ENCODE data around the gene OSBPL6. TPM values are rescaled to one million over a fixed set of nuclear protein-coding genes. Genes with fewer than 3 reads are reported as not detected.

The OSBPL6 gene
- total and polyA plus RNA-seq, 10 of the 15 experiments (the other 5 are each of a cell fraction or from before 2014, with no cell fraction given): 0.01 to 0.08 (median 0.03) TPM; not detected in 5

DNA sequence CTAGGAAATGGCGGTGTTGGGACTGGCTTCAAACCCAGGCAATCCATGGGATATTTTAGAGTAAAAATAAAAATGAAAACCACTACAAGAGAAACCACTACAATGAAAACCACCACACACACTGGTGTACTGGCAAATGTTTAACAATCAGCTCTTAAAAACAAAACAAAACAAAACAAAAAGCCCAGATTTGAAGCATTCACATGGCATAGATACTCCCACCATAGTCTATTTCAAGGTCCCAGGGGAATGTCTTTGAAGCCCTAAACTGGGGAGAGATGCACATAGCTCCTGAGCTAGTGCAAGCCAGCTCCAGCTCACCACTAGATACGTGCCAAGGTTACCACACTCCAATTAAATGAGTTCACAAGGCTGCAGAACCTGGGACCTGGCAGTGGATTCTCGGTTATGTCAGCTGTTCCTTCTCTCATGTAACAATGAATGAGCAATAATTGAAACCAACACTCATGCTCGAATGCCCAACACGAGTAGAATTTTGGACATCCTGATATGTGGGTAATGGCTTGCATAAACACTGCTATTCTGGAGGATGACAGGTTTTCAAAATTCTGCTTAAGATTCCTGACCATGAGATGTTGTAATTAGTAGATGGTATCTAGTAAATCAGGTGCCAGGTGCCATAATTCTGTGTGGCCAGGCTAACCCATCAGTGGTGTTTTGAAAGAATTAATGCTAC lies 102.2 kb downstream of the OSBPL6 start:
- H3K9ac ChIP-seq (ENCODE audit: control insufficient read depth, insufficient read depth, low read length): no peak overlapping the region
- DNase-seq (ENCODE audit: low read depth, low spot score): peak; percentile 19
- ChIA-PET RAD21 (ENCODE audit: unreplicated experiment) (no interaction called here), POLR2A (interaction anchor here (0.5 kb wide), 1 partner anchor 29 kb away, joined by 3 read pairs; no protein-coding TSS in a partner anchor), CTCF (interaction anchor here (1.0 to 2.1 kb wide), 2 partner anchors 42 to 118 kb away, joined by 3 to 7 read pairs; no protein-coding TSS in a partner anchor), SMC1A (ENCODE audit: uncharacterized antibody, unreplicated experiment) (interaction anchor here (0.8 to 1.2 kb wide), 2 partner anchors 10 to 123 kb away, joined by 3 read pairs; no protein-coding TSS in a partner anchor)
- no peaks in the 10 kb centered on the region for H3K36me3 ChIP-seq (ENCODE audit: control insufficient read depth in 2 of 2, insufficient read depth in 2 of 2, low read length in 1 of 2)
- ATAC-seq: peak; percentile 79
- intact Hi-C loops (cut with micrococcal nuclease; ENCODE audit: unreplicated experiment): no loop called here
- no peaks in the 10 kb centered on the region for H3K27me3 ChIP-seq (replicated peaks in 1 of 2; ENCODE audit: control insufficient read depth in 2 of 2, insufficient read depth in 2 of 2, low read length in 1 of 2)
- H3K4me3 ChIP-seq: no peak overlapping the region
- FAIRE-seq: no peak
- no peaks in the 10 kb centered on the region for H3K79me2 ChIP-seq (ENCODE audit: control insufficient read depth, insufficient read depth, low read length)
- no peaks in the 10 kb centered on the region for H4K20me1 ChIP-seq (ENCODE audit: control insufficient read depth, insufficient read depth)
- 31% methylated on average over 5 of the region's 5 CpGs for WGBS (ENCODE audit: insufficient coverage, insufficient replicate concordance, low lambda C conversion rate, missing lambda C conversion rate)
- TF ChIP-seq FOXK2 (IDR thresholded peaks at IDR 0.05) (no peak), CREM (IDR thresholded peaks at IDR 0.05; ENCODE audit: low read depth) (no peak), ZNF274 (IDR thresholded peaks at IDR 0.05; ENCODE audit: insufficient read depth, insufficient read length) (no peak), BHLHE40 (IDR thresholded peaks at IDR 0.05; ENCODE audit: borderline replicate concordance in 1 of 2, low read depth in 2 of 2, low read length in 1 of 2) (0 out of 4 replicates have a peak, but pooled peaks of 1 of the 2 experiments have one; percentile 16), ATF7 (IDR thresholded peaks at IDR 0.05; ENCODE audit: low read depth) (0 out of 2 replicates have a peak, but pooled peaks have one; percentile 15), KAT2A (conservative IDR thresholded peaks at IDR 0.05; ENCODE audit: control insufficient read depth, low read depth, low read length) (no peak), EP300 (IDR thresholded peaks at IDR 0.05; ENCODE audit: borderline replicate concordance in 1 of 2, control insufficient read depth in 1 of 2, low read depth in 2 of 2, low read length in 2 of 2) (no peak), STAT3 (IDR thresholded peaks at IDR 0.05; ENCODE audit: low read depth, low read length) (no peak), ZNF384 (IDR thresholded peaks at IDR 0.05; ENCODE audit: borderline replicate concordance, low read depth, low read length) (no peak), MTA2 (IDR thresholded peaks at IDR 0.05; ENCODE audit: low read depth) (peak; percentile 51), MEF2B (IDR thresholded peaks at IDR 0.05; ENCODE audit: partially characterized antibody, poor library complexity, severe bottlenecking) (peak; percentile 71), NFXL1 (IDR thresholded peaks at IDR 0.05; ENCODE audit: borderline replicate concordance) (no peak), IKZF1 (conservative IDR thresholded peaks at IDR 0.05) (no peak), BMI1 (IDR thresholded peaks at IDR 0.05; ENCODE audit: borderline replicate concordance) (no peak), HDAC2 (IDR thresholded peaks at IDR 0.05) (no peak), YY1 (IDR thresholded peaks at IDR 0.05; ENCODE audit: low read depth, low read length) (no peak), PAX5 (IDR thresholded peaks at IDR 0.05; ENCODE audit: borderline replicate concordance, low read depth, low read length) (no peak), IKZF2 (IDR thresholded peaks at IDR 0.05) (peak in 1 of 2 experiments; percentile 31; a peak in 1 of 4 replicates)
- TF ChIP-seq, protein P1, sequence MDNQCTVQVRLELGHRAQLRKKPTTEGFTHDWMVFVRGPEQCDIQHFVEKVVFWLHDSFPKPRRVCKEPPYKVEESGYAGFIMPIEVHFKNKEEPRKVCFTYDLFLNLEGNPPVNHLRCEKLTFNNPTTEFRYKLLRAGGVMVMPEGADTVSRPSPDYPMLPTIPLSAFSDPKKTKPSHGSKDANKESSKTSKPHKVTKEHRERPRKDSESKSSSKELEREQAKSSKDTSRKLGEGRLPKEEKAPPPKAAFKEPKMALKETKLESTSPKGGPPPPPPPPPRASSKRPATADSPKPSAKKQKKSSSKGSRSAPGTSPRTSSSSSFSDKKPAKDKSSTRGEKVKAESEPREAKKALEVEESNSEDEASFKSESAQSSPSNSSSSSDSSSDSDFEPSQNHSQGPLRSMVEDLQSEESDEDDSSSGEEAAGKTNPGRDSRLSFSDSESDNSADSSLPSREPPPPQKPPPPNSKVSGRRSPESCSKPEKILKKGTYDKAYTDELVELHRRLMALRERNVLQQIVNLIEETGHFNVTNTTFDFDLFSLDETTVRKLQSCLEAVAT (IDR thresholded peaks at IDR 0.05): no peak
- TF ChIP-seq, protein P2, sequence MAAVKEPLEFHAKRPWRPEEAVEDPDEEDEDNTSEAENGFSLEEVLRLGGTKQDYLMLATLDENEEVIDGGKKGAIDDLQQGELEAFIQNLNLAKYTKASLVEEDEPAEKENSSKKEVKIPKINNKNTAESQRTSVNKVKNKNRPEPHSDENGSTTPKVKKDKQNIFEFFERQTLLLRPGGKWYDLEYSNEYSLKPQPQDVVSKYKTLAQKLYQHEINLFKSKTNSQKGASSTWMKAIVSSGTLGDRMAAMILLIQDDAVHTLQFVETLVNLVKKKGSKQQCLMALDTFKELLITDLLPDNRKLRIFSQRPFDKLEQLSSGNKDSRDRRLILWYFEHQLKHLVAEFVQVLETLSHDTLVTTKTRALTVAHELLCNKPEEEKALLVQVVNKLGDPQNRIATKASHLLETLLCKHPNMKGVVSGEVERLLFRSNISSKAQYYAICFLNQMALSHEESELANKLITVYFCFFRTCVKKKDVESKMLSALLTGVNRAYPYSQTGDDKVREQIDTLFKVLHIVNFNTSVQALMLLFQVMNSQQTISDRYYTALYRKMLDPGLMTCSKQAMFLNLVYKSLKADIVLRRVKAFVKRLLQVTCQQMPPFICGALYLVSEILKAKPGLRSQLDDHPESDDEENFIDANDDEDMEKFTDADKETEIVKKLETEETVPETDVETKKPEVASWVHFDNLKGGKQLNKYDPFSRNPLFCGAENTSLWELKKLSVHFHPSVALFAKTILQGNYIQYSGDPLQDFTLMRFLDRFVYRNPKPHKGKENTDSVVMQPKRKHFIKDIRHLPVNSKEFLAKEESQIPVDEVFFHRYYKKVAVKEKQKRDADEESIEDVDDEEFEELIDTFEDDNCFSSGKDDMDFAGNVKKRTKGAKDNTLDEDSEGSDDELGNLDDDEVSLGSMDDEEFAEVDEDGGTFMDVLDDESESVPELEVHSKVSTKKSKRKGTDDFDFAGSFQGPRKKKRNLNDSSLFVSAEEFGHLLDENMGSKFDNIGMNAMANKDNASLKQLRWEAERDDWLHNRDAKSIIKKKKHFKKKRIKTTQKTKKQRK (IDR thresholded peaks at IDR 0.05; ENCODE audit: low read depth, low read length): no peak
- no TSS peak for BruUV-seq (replicated peaks)
- H3K27ac ChIP-seq (ENCODE audit: control insufficient read depth, insufficient read depth): no peak overlapping the region
- no peaks in the 10 kb centered on the region for H3K4me1 ChIP-seq (ENCODE audit: control insufficient read depth, insufficient read depth, low read length)
- no peaks in the 10 kb centered on the region for H3K9me3 ChIP-seq (replicated peaks; ENCODE audit: control insufficient read depth, insufficient read depth, low read length)
- H3K4me2 ChIP-seq (ENCODE audit: control insufficient read depth, insufficient read depth): no peak overlapping the region
- H2AFZ ChIP-seq (ENCODE audit: control insufficient read depth, low read depth, low read length): no peak overlapping the region
- in situ Hi-C loops (cut with MboI): no loop called here
